Measurements from ENCODE around the gene PTGDR. TPM values are rescaled to one million over a fixed set of nuclear protein-coding genes. Genes with fewer than 3 reads are reported as not detected.

The PTGDR gene
- total RNA-seq, 1 experiment from 2014 or later: not detected

- no peak overlapping the region for H3K27ac ChIP-seq
- H3K4me3 ChIP-seq: no peak overlapping the region
- no peaks in the 10 kb centered on the region for H3K36me3 ChIP-seq
- no peak for DNase-seq
- no peaks in the 10 kb centered on the region for H3K27me3 ChIP-seq
- H3K9me3 ChIP-seq (replicated peaks): no peaks in the 10 kb centered on the region
- H3K4me1 ChIP-seq: no peaks in the 10 kb centered on the region
These were observed 7.9 kb downstream of the PTGDR start for GRCh38 chr14:52275372-52275771.

GRCh38 chr14:52277552-52277951 is 10.1 kb downstream of the PTGDR start:
- no peaks in the 10 kb centered on the region for H3K36me3 ChIP-seq
- H3K4me3 ChIP-seq: no peak overlapping the region
- DNase-seq: no peak
- no peaks in the 10 kb centered on the region for H3K27me3 ChIP-seq
- H3K27ac ChIP-seq: no peak overlapping the region
- no peaks in the 10 kb centered on the region for H3K9me3 ChIP-seq (replicated peaks)
- H3K4me1 ChIP-seq: no peaks in the 10 kb centered on the region

- no peak overlapping the region for H3K4me3 ChIP-seq
- no peaks in the 10 kb centered on the region for H3K36me3 ChIP-seq
- H3K27ac ChIP-seq: no peak overlapping the region
- H3K4me1 ChIP-seq: no peaks in the 10 kb centered on the region
- no peaks in the 10 kb centered on the region for H3K27me3 ChIP-seq
- H3K9me3 ChIP-seq (replicated peaks): no peaks in the 10 kb centered on the region
- DNase-seq: no peak
These were observed 11.9 kb downstream of the PTGDR start for GRCh38 chr14:52279408-52279807.

- no peak for DNase-seq
- Histone ChIP-seq H3K27me3 (no peaks in the 10 kb centered on the region), H3K4me3 (no peak overlapping the region), H3K9me3 (replicated peaks) (no peaks in the 10 kb centered on the region), H3K36me3 (no peaks in the 10 kb centered on the region), H3K27ac (no peak overlapping the region), H3K4me1 (no peaks in the 10 kb centered on the region)
These were observed 15.6 kb downstream of the PTGDR start for GRCh38 chr14:52283099-52283498.

GRCh38 chr14:52286661-52287649 is 19.5 kb downstream of the PTGDR start:
- no peaks in the 10 kb centered on the region for H3K27me3 ChIP-seq
- H3K4me3 ChIP-seq: no peak overlapping the region
- H3K4me1 ChIP-seq: no peaks in the 10 kb centered on the region
- no peaks in the 10 kb centered on the region for H3K9me3 ChIP-seq (replicated peaks)
- H3K36me3 ChIP-seq: no peaks in the 10 kb centered on the region
- no peak for DNase-seq
- H3K27ac ChIP-seq: no peak overlapping the region

GRCh38 chr14:52296378-52296777 is 28.9 kb downstream of the PTGDR start:
- DNase-seq: no peak
- H3K4me1 ChIP-seq: no peaks in the 10 kb centered on the region
- H3K36me3 ChIP-seq: no peaks in the 10 kb centered on the region
- H3K4me3 ChIP-seq: no peak overlapping the region
- H3K27me3 ChIP-seq: no peaks in the 10 kb centered on the region
- H3K9me3 ChIP-seq (replicated peaks): no peaks in the 10 kb centered on the region
- no peak overlapping the region for H3K27ac ChIP-seq

GRCh38 chr14:52298795-52299194 is 31.3 kb downstream of the PTGDR start:
- Histone ChIP-seq H3K4me3 (no peak overlapping the region), H3K27me3 (no peaks in the 10 kb centered on the region)

GRCh38 chr14:52299692-52300278 is 32.3 kb downstream of the PTGDR start:
- no peak overlapping the region for H3K4me3 ChIP-seq
- H3K27me3 ChIP-seq: no peaks in the 10 kb centered on the region
- H3K9me3 ChIP-seq (replicated peaks): no peaks in the 10 kb centered on the region
- peak in 1 of 2 experiments; percentile 65 for DNase-seq
- H3K4me1 ChIP-seq: no peaks in the 10 kb centered on the region
- no peaks in the 10 kb centered on the region for H3K36me3 ChIP-seq
- no peak overlapping the region for H3K27ac ChIP-seq

More at GRCh38 chr14:52298795-52299194, 31.3 kb downstream of the PTGDR start:
- H3K27ac ChIP-seq: no peak overlapping the region
- H3K4me1 ChIP-seq: no peaks in the 10 kb centered on the region
- H3K36me3 ChIP-seq: no peaks in the 10 kb centered on the region
- DNase-seq: no peak
- no peaks in the 10 kb centered on the region for H3K9me3 ChIP-seq (replicated peaks)

GRCh38 chr14:52303236-52303635 is 35.7 kb downstream of the PTGDR start:
- no peak overlapping the region for H3K4me3 ChIP-seq
- no peak for DNase-seq
- no peaks in the 10 kb centered on the region for H3K36me3 ChIP-seq
- no peaks in the 10 kb centered on the region for H3K4me1 ChIP-seq
- H3K27ac ChIP-seq: no peak overlapping the region
- H3K27me3 ChIP-seq: no peaks in the 10 kb centered on the region
- no peaks in the 10 kb centered on the region for H3K9me3 ChIP-seq (replicated peaks)

GRCh38 chr14:52304248-52304904 is 36.9 kb downstream of the PTGDR start:
- H3K27me3 ChIP-seq: no peaks in the 10 kb centered on the region
- H3K9me3 ChIP-seq (replicated peaks): no peaks in the 10 kb centered on the region
- no peak overlapping the region for H3K4me3 ChIP-seq
- no peak overlapping the region for H3K27ac ChIP-seq
- DNase-seq: peak in 1 of 2 experiments; percentile 11
- no peaks in the 10 kb centered on the region for H3K4me1 ChIP-seq
- H3K36me3 ChIP-seq: no peaks in the 10 kb centered on the region

- Histone ChIP-seq H3K4me1 (no peaks in the 10 kb centered on the region), H3K27me3 (no peaks in the 10 kb centered on the region), H3K36me3 (no peaks in the 10 kb centered on the region), H3K9me3 (replicated peaks) (no peaks in the 10 kb centered on the region), H3K4me3 (no peak overlapping the region), H3K27ac (no peak overlapping the region)
- no peak for DNase-seq
These were observed 37.5 kb downstream of the PTGDR start for GRCh38 chr14:52305014-52305413.

GRCh38 chr14:52307376-52307775 is 39.9 kb downstream of the PTGDR start:
- no peaks in the 10 kb centered on the region for H3K9me3 ChIP-seq (replicated peaks)
- no peaks in the 10 kb centered on the region for H3K4me1 ChIP-seq
- no peak overlapping the region for H3K27ac ChIP-seq
- DNase-seq: no peak
- no peaks in the 10 kb centered on the region for H3K36me3 ChIP-seq
- no peak overlapping the region for H3K4me3 ChIP-seq
- no peaks in the 10 kb centered on the region for H3K27me3 ChIP-seq

GRCh38 chr14:52307905-52308304 is 40.4 kb downstream of the PTGDR start:
- no peak overlapping the region for H3K27ac ChIP-seq
- H3K36me3 ChIP-seq: no peaks in the 10 kb centered on the region
- H3K4me3 ChIP-seq: no peak overlapping the region
- DNase-seq: no peak
- no peaks in the 10 kb centered on the region for H3K4me1 ChIP-seq
- no peaks in the 10 kb centered on the region for H3K27me3 ChIP-seq
- no peaks in the 10 kb centered on the region for H3K9me3 ChIP-seq (replicated peaks)

- no peaks in the 10 kb centered on the region for H3K27me3 ChIP-seq
- no peak overlapping the region for H3K27ac ChIP-seq
- no peak for DNase-seq
- H3K36me3 ChIP-seq: no peaks in the 10 kb centered on the region
- no peak overlapping the region for H3K4me3 ChIP-seq
- no peaks in the 10 kb centered on the region for H3K9me3 ChIP-seq (replicated peaks)
- H3K4me1 ChIP-seq: no peaks in the 10 kb centered on the region
These were observed 43.0 kb downstream of the PTGDR start for GRCh38 chr14:52310541-52310940.

GRCh38 chr14:52312931-52313355 is 45.4 kb downstream of the PTGDR start:
- no peaks in the 10 kb centered on the region for H3K4me1 ChIP-seq
- no peak for DNase-seq
- no peaks in the 10 kb centered on the region for H3K27me3 ChIP-seq
- no peak overlapping the region; the same call in 1 of the 2 replicates for H3K4me3 ChIP-seq
- H3K27ac ChIP-seq: no peak overlapping the region
- H3K36me3 ChIP-seq: no peaks in the 10 kb centered on the region
- H3K9me3 ChIP-seq (replicated peaks): no peaks in the 10 kb centered on the region

Data from SJCRH30 (cell line).